HL-60 (cell line): Measurements from ENCODE around the gene ENGASE.

ENCODE experiments used
- GABPA ChIP-seq: IDR thresholded peaks from 2 replicates; pipeline ENCODE4 v1.6.1; 2012; ENCODE audit warnings: low read depth
- POLR2AphosphoS5 ChIP-seq: IDR thresholded peaks from 2 replicates; pipeline ENCODE4 v1.6.1; 2012; ENCODE audit warnings: low read depth
- SPI1 ChIP-seq: IDR thresholded peaks from 2 replicates; pipeline ENCODE4 v1.6.1; 2012; ENCODE audit warnings: low read depth, mild to moderate bottlenecking, borderline replicate concordance
- TF ChIP-seq, protein P1 (sequence below): IDR thresholded peaks from one replicate; pipeline ENCODE4 v1.5.1; 2011; ENCODE audit warnings: low read length, control low read depth, inconsistent platforms; ENCODE audit not compliant: insufficient read depth
- TF ChIP-seq, protein P2 (sequence below): IDR thresholded peaks from 2 replicates; pipeline ENCODE4 v1.6.1; 2012; ENCODE audit warnings: low read depth; ENCODE audit not compliant: insufficient replicate concordance

DNA sequence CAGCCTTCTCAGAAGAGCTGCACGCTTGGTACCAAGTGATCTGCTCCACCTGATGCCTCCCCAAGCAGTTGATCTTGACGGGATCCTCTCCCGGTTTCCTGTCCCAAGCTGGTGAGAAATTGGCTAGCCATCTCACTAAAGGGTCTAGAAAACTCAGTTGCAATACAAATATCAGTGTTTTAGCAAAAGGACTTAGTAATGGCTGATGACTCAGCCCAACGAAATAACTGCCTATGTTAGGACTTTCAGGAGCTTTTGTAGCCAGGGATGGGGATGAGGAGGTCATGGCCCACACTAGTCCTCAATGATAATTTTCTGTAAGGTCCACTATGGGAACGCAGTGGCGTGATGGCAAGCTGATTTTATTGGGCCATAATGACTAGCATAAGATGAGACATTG, 23.3 kb upstream of the ENGASE start:
- TF ChIP-seq, protein P1, sequence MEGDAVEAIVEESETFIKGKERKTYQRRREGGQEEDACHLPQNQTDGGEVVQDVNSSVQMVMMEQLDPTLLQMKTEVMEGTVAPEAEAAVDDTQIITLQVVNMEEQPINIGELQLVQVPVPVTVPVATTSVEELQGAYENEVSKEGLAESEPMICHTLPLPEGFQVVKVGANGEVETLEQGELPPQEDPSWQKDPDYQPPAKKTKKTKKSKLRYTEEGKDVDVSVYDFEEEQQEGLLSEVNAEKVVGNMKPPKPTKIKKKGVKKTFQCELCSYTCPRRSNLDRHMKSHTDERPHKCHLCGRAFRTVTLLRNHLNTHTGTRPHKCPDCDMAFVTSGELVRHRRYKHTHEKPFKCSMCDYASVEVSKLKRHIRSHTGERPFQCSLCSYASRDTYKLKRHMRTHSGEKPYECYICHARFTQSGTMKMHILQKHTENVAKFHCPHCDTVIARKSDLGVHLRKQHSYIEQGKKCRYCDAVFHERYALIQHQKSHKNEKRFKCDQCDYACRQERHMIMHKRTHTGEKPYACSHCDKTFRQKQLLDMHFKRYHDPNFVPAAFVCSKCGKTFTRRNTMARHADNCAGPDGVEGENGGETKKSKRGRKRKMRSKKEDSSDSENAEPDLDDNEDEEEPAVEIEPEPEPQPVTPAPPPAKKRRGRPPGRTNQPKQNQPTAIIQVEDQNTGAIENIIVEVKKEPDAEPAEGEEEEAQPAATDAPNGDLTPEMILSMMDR, result no peak
- TF ChIP-seq, protein P2, sequence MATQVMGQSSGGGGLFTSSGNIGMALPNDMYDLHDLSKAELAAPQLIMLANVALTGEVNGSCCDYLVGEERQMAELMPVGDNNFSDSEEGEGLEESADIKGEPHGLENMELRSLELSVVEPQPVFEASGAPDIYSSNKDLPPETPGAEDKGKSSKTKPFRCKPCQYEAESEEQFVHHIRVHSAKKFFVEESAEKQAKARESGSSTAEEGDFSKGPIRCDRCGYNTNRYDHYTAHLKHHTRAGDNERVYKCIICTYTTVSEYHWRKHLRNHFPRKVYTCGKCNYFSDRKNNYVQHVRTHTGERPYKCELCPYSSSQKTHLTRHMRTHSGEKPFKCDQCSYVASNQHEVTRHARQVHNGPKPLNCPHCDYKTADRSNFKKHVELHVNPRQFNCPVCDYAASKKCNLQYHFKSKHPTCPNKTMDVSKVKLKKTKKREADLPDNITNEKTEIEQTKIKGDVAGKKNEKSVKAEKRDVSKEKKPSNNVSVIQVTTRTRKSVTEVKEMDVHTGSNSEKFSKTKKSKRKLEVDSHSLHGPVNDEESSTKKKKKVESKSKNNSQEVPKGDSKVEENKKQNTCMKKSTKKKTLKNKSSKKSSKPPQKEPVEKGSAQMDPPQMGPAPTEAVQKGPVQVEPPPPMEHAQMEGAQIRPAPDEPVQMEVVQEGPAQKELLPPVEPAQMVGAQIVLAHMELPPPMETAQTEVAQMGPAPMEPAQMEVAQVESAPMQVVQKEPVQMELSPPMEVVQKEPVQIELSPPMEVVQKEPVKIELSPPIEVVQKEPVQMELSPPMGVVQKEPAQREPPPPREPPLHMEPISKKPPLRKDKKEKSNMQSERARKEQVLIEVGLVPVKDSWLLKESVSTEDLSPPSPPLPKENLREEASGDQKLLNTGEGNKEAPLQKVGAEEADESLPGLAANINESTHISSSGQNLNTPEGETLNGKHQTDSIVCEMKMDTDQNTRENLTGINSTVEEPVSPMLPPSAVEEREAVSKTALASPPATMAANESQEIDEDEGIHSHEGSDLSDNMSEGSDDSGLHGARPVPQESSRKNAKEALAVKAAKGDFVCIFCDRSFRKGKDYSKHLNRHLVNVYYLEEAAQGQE, result no peak
- TF ChIP-seq POLR2AphosphoS5 (no peak), GABPA (no peak), SPI1 (no peak)
